HFFc6 (cell line): ENCODE results near the gene G6PC2. TPM values are rescaled to one million over a fixed set of nuclear protein-coding genes. Genes with fewer than 3 reads are reported as not detected.

ENCODE experiments used
- total RNA-seq, 6 experiments: library from RNA; stranded (reverse); fragmentation: NEBNext Ultra II Directional; extraction: Animal tissue kit (Norgen Biotek cat#: 25700); gene quantifications; 2 replicates in 1 of 6; 3 replicates in 5 of 6; pipeline ENCODE4 v1.2.3, GENCODE V29; 2021

G6PC2 gene
- total RNA-seq, 6 experiments from 2014 or later, result not detected

Other genes with a start within 250 kb of the G6PC2 start
- not detected for gene NOSTRIN, start 98.7 kb upstream of the G6PC2 start, total RNA-seq
- gene SPC25, start 10.9 kb upstream of the G6PC2 start, total RNA-seq, result 10 to 100 TPM in 5 of 6 experiments, 1 to 10 TPM in 1; 9.4 to 22.6 (median 16.2) TPM
- under 1 TPM in 1 of 6 experiments, not detected in 5; 0.02 TPM for gene ABCB11, start 130.0 kb downstream of the G6PC2 start, total RNA-seq
- gene DHRS9, start 168.3 kb downstream of the G6PC2 start, total RNA-seq, result not detected